Hematopoietic multipotent progenitor cell treated with erythropoietin and hydrocortisone succinate and interleukin-3 and kit ligand, for 17 days (in vitro differentiated cells): ENCODE measurements around the gene SCARB2.

Experiments
- DNase-seq: peaks from one replicate; pipeline ENCODE4 v3.0.0-alpha.2; 2015; ENCODE audit warnings: low spot score

SCARB2 gene

GRCh38 chr4:76148142-76148865, 65.3 kb downstream of the SCARB2 start, which contains the start of gene NUP54:
Gene NUP54, minus strand, starts transcription at chr4:76148397. Its CDS starts 23 bp downstream, at chr4:76148374.
- DNase-seq: peak; percentile 89

DNA sequence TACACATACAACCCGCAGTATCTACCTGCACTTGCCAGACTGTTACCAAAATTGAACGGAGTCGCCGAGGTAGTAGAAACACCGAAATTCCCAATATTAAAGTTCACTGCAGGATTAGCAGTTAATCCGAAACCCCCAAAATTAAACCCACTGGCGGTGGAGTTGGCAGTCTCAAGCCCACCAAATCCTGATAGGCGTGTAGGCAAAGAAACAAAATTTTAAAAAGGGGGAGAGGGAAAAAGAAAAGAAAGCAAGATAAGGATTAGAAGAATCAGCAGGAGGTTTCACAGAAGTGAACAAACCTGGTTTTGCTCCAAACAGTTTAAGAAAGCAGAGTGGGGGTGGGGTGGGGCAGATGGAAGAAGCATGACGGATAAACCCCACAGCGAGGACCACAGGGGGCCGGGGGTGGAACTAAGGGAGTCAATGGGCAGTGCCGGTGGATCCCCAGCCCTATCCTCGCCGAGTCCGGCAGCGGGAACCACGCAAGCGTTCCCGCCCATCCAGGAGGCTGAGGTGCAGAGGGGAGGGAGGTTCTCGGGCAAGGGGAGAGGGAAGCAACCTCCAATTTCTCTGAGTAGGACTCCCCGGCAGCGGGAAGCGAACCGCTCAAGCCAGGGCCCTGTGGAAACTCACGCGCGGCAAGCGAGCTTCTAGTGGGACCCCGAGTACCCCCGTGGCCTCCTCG, 66.0 kb downstream of the SCARB2 start:
- no peak for DNase-seq

DNA sequence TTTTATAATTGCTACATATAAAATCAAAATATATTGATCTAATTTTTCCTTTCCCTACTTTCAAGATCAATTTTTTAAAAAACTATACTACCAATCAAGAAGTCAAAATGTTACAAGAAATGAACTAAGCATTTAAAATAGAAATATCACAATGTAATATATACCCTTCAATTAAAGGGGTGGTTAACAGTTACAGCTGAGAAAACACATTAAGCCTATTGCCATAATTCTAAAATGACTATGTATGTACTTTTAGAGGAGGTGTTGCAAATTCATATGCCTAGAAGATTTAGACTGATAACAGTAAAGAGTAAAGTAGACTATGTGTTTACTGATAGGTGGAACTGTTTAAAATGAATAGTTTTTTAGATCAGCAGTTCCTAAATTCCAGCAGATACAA, 69.1 kb downstream of the SCARB2 start:
- no peak for DNase-seq

DNA sequence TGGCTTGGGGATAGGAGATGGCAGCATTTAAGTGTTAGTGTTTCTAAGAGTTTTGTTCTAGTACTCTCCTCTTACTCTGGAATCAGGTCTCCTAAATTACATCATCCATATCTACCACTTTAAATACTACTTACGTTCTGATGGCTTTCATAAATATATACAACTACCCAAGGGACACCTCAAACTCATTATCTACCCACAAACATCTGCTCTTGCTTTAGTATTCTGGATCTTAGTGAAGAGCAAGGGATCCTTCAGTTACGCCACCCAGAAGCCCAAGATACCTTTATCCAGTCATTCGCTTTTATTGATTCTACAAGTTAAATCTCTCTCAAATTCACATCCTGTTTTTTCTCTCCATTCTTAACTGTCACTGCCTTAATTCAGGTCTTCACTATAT, 72.4 kb downstream of the SCARB2 start:
- DNase-seq: no peak

GRCh38 chr4:76127754-76128153, 85.9 kb downstream of the SCARB2 start:
- no peak for DNase-seq

- DNase-seq: no peak
Observed at GRCh38 chr4:76125816-76126215, 87.8 kb downstream of the SCARB2 start.

GRCh38 chr4:76120199-76120598, 93.4 kb downstream of the SCARB2 start:
- no peak for DNase-seq

DNA sequence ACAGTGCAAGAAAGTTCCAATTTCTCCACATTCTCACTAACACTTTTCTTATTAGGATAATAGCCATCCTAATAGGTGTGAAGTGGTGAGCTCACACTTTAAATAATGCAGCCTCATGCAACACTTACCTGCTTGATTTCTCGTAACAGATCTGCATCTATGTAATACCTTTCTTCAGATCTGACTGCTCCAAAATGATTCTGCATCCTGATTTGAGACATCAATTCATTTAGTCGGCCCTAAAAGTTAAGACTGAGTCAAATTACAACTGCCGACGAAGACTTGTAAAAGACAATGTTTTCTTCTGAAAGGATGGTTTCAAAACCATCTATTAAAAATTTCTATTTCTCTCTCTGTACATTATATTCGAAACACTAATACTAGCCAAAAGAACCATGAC, 96.1 kb downstream of the SCARB2 start:
- no peak for DNase-seq

GRCh38 chr4:76116821-76117220, 96.8 kb downstream of the SCARB2 start:
- DNase-seq: no peak
